Measurements from ENCODE around the gene SLC66A2.

SLC66A2 gene

DNA sequence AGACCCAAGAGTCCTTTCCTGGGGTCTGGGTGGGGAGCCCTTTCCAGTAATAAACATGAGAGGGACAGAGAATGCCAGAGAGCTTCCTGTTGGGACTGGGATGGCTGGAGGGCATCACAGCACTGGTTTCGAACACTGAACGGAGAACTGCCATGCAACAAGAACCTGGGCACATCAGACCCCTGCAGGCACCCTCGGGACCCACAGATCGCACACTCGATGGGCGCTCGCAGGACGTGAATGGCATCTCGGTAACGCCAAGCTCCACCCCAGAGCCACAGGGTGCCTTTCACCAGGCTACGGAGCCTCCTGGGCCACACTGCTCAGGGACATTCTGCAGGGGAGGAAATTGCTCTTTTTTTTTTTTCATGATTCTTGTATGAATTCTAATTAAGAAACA, 25.1 kb downstream of the SLC66A2 start:
- no peak for DNase-seq
- H3K4ac ChIP-seq (ENCODE audit: low read depth, low read length), result no peak overlapping the region
- H2AK5ac ChIP-seq (ENCODE audit: low read length), result no peak overlapping the region
- H4K8ac ChIP-seq (ENCODE audit: low read depth, low read length), result no peak overlapping the region
- WGBS (ENCODE audit: extremely low coverage, insufficient coverage, low lambda C conversion rate), result no CpG with 5 or more reads among the region's 11 CpGs
- H3K79me2 ChIP-seq (ENCODE audit: control insufficient read depth, insufficient read depth, low read length), result no peaks in the 10 kb centered on the region
- H3K27me3 ChIP-seq (ENCODE audit: insufficient read depth, low read length, poor library complexity), result no peaks in the 10 kb centered on the region
- H3K9ac ChIP-seq (ENCODE audit: low read length), result no peak overlapping the region
- no peak overlapping the region for H2BK5ac ChIP-seq (ENCODE audit: low read length)
- no peaks in the 10 kb centered on the region for H3K4me1 ChIP-seq (ENCODE audit: control insufficient read depth, low read depth, low read length)
- no peak overlapping the region for H3K4me3 ChIP-seq (ENCODE audit: low read length)
- no peaks in the 10 kb centered on the region for H3K79me1 ChIP-seq (ENCODE audit: low read length)
- no peak overlapping the region for H2BK120ac ChIP-seq (ENCODE audit: low read depth, low read length)
- H3K23ac ChIP-seq (ENCODE audit: low read length), result no peak overlapping the region
- H3K4me2 ChIP-seq (ENCODE audit: low read length), result no peak overlapping the region
- H3K36me3 ChIP-seq (ENCODE audit: control insufficient read depth, insufficient read depth, low read length), result no peaks in the 10 kb centered on the region
- no peak overlapping the region for H4K5ac ChIP-seq (ENCODE audit: low read length)
- H3K18ac ChIP-seq (ENCODE audit: low read length), result no peak overlapping the region
- no peak overlapping the region for H3K56ac ChIP-seq (ENCODE audit: low read length)
- H3K27ac ChIP-seq (ENCODE audit: low read depth, low read length), result no peak overlapping the region
- no peak overlapping the region for H2BK15ac ChIP-seq (replicated peaks; ENCODE audit: low read depth)

DNA sequence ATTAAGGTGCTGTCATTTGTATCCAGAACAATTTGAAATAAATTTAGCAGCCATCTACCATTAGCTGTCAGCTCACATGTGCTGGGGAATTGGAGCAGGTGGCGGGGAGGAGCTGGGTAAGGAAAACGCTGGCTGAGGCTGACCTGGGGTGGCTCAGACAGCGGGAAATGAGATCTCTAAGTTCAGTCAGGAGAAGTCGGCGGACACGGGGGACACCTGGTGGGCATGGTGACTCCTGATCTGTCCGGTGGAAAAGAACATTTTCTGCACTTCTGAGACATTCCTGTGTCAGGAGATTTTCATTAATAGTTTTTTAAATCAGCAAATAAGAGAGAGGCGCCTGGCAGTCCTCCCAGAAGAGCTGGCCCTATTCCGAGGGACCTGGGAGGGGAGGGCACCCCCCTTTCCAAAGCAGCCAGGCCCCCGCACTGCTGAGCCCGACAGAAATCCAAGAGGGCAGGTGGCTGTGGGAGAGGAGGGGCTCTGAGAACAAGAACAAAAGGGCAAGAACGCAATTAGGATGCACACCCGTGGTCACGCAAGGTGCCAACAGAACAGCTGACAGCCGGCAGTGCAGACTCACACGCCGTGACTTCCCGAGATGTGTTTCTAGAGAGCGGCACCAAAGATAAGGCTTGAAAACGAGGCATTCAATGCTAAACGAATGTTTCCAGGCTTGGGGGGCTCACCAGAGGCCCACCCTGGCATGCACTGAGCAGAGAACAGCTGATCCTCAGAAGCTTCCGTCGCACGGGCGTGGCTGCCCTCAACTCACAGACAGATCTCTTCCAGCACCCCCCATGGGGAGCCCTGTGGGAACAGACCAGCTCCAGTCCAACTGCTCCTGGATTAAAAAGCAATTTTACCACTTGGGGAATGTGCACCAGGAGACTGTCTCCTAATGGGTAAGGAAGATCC, 26.4 kb downstream of the SLC66A2 start:
- no peak overlapping the region for H2AK5ac ChIP-seq (ENCODE audit: low read length)
- H2BK120ac ChIP-seq (ENCODE audit: low read depth, low read length), result no peak overlapping the region
- no peak overlapping the region for H3K23ac ChIP-seq (ENCODE audit: low read length)
- no peak overlapping the region for H2BK15ac ChIP-seq (replicated peaks; ENCODE audit: low read depth)
- H4K5ac ChIP-seq (ENCODE audit: low read length), result no peak overlapping the region
- H3K4me3 ChIP-seq (ENCODE audit: low read length), result no peak overlapping the region
- H3K79me2 ChIP-seq (ENCODE audit: control insufficient read depth, insufficient read depth, low read length), result no peaks in the 10 kb centered on the region
- H3K4me2 ChIP-seq (ENCODE audit: low read length), result no peak overlapping the region
- no peak overlapping the region for H3K4ac ChIP-seq (ENCODE audit: low read depth, low read length)
- DNase-seq, result no peak
- no peak overlapping the region for H3K56ac ChIP-seq (ENCODE audit: low read length)
- H3K18ac ChIP-seq (ENCODE audit: low read length), result no peak overlapping the region
- H3K27ac ChIP-seq (ENCODE audit: low read depth, low read length), result no peak overlapping the region
- H3K79me1 ChIP-seq (ENCODE audit: low read length), result no peaks in the 10 kb centered on the region
- no CpG with 5 or more reads among the region's 25 CpGs for WGBS (ENCODE audit: extremely low coverage, insufficient coverage, low lambda C conversion rate)
- H3K27me3 ChIP-seq (ENCODE audit: insufficient read depth, low read length, poor library complexity), result no peaks in the 10 kb centered on the region
- H4K8ac ChIP-seq (ENCODE audit: low read depth, low read length), result no peak overlapping the region
- H3K36me3 ChIP-seq (ENCODE audit: control insufficient read depth, insufficient read depth, low read length), result no peaks in the 10 kb centered on the region
- no peak overlapping the region for H2BK5ac ChIP-seq (ENCODE audit: low read length)
- no peaks in the 10 kb centered on the region for H3K4me1 ChIP-seq (ENCODE audit: control insufficient read depth, low read depth, low read length)
- H3K9ac ChIP-seq (ENCODE audit: low read length), result no peak overlapping the region

DNA sequence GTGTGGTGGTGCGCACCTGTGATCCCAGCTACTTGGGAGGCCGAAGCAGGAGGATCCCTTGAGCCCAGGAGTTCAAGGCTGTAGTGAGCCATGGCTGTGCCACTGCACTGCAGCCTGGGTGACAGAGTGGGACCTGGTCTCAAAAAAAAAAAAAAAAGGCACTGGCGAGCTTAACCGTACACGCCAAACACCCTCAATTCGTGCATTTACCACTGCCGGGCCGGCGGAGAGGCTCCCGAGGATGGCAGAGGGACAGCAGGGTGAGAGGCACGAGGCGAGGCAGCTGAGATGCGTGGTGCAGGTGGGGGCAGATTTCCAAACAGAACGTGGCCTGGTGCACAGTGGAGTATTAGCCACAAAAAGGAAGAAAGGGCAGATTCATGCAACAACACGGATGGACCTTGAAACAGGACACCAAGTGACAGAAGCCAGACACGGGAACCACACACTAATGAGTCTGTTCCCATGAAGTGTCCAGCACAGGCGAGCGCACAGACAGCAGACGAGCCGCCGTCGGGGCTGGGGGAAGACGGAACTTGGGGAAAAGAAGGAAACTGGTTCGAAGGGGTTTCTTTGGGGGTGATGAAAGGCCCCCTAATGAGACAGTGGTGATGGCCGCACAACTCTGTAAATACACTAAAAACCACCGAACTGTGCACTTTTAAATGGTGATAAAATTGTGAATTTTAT, 27.4 kb downstream of the SLC66A2 start:
- Histone ChIP-seq H3K4ac (ENCODE audit: low read depth, low read length) (no peak overlapping the region), H3K36me3 (ENCODE audit: control insufficient read depth, insufficient read depth, low read length) (no peaks in the 10 kb centered on the region), H2BK15ac (replicated peaks; ENCODE audit: low read depth) (no peak overlapping the region), H3K18ac (ENCODE audit: low read length) (no peak overlapping the region), H3K27ac (ENCODE audit: low read depth, low read length) (no peak overlapping the region), H3K27me3 (ENCODE audit: insufficient read depth, low read length, poor library complexity) (no peaks in the 10 kb centered on the region), H3K4me3 (ENCODE audit: low read length) (no peak overlapping the region), H3K9ac (ENCODE audit: low read length) (no peak overlapping the region), H3K4me2 (ENCODE audit: low read length) (no peak overlapping the region), H4K5ac (ENCODE audit: low read length) (no peak overlapping the region), H3K4me1 (ENCODE audit: control insufficient read depth, low read depth, low read length) (no peaks in the 10 kb centered on the region), H2AK5ac (ENCODE audit: low read length) (no peak overlapping the region), H2BK120ac (ENCODE audit: low read depth, low read length) (no peak overlapping the region), H2BK5ac (ENCODE audit: low read length) (no peak overlapping the region), H3K23ac (ENCODE audit: low read length) (no peak overlapping the region), H4K8ac (ENCODE audit: low read depth, low read length) (no peak overlapping the region), H3K56ac (ENCODE audit: low read length) (no peak overlapping the region), H3K79me2 (ENCODE audit: control insufficient read depth, insufficient read depth, low read length) (no peaks in the 10 kb centered on the region), H3K79me1 (ENCODE audit: low read length) (no peaks in the 10 kb centered on the region)
- no CpG with 5 or more reads among the region's 26 CpGs for WGBS (ENCODE audit: extremely low coverage, insufficient coverage, low lambda C conversion rate)
- no peak for DNase-seq

DNA sequence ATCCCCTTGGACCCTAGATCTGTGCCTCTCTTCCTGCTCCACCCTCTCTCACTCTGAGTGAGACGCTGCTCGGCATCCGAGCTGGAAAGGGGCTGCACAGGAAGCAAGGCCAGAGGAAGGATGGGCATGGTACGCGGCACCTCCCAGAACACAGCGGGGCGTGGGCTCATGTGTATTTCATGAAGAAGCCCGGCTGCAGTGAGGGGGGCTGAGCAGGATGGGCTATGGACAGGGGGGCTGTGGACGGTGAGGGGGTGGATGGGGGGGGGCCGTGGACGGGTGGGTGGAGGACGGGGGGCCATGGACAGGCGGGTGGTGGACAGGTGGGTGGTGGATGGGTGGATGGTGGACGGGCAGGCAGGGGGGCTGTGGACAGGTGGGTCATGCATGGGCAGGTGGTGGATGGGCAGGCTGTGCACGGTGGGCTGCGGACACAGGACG, 28.5 kb downstream of the SLC66A2 start:
- no peak overlapping the region for H2BK5ac ChIP-seq (ENCODE audit: low read length)
- no peak overlapping the region for H3K23ac ChIP-seq (ENCODE audit: low read length)
- no peak overlapping the region for H4K8ac ChIP-seq (ENCODE audit: low read depth, low read length)
- no CpG with 5 or more reads among the region's 17 CpGs for WGBS (ENCODE audit: extremely low coverage, insufficient coverage, low lambda C conversion rate)
- H3K27me3 ChIP-seq (ENCODE audit: insufficient read depth, low read length, poor library complexity), result no peaks in the 10 kb centered on the region
- H4K5ac ChIP-seq (ENCODE audit: low read length), result no peak overlapping the region
- H3K4ac ChIP-seq (ENCODE audit: low read depth, low read length), result no peak overlapping the region
- H3K4me3 ChIP-seq (ENCODE audit: low read length), result no peak overlapping the region
- no peak for DNase-seq
- no peak overlapping the region for H3K56ac ChIP-seq (ENCODE audit: low read length)
- no peak overlapping the region for H3K4me2 ChIP-seq (ENCODE audit: low read length)
- no peak overlapping the region for H3K18ac ChIP-seq (ENCODE audit: low read length)
- no peaks in the 10 kb centered on the region for H3K4me1 ChIP-seq (ENCODE audit: control insufficient read depth, low read depth, low read length)
- H3K36me3 ChIP-seq (ENCODE audit: control insufficient read depth, insufficient read depth, low read length), result no peaks in the 10 kb centered on the region
- no peaks in the 10 kb centered on the region for H3K79me2 ChIP-seq (ENCODE audit: control insufficient read depth, insufficient read depth, low read length)
- no peaks in the 10 kb centered on the region for H3K79me1 ChIP-seq (ENCODE audit: low read length)
- no peak overlapping the region for H2BK120ac ChIP-seq (ENCODE audit: low read depth, low read length)
- H2BK15ac ChIP-seq (replicated peaks; ENCODE audit: low read depth), result no peak overlapping the region
- no peak overlapping the region for H2AK5ac ChIP-seq (ENCODE audit: low read length)
- H3K27ac ChIP-seq (ENCODE audit: low read depth, low read length), result no peak overlapping the region
- no peak overlapping the region for H3K9ac ChIP-seq (ENCODE audit: low read length)

DNA sequence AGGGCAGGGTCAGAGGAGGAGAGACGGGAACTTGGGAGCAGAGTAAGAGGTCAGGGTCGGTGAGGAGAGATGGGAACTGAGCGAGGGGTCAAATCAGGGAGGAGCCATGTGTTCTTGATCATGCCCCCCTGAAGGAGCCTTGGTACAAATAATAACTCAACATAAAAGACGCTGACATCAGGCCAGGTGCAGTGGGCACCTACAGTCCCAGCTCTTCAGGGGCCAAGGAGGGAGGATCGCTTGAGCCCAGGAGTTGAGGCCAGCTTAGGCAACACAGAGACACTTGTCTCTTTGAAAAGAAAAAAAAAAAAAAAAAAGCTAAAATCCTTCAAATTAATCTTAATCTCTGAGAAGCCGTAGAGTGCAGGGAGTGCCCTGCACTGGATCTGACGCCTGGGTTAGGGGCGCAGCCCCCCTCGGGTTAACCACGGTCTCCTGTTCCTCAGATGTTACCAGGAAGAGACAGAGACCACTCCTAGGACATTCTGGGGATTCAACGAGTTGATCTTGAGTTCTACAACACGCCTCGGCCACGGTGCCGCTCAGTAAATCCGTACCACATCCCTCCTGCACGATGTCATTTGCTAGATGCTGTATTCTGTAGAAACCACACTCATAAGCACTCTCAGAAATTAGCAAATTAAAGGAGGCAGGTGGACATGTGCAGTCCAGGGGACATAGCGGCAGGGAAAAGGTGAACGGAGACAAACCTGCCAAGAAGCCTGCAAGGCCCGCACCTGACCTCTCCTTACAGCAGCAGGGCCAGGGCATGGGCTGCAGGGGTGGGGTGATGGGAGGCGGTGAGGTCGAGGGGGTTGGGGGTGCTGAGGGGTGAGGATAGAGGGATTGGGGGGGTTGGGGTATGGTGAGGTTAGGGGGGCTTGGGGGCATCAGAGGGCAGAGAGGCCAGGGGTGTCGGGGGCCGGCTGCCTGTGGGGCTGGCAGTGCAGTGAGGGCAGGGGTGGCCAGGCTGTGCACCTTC, 29.2 kb downstream of the SLC66A2 start:
- no CpG with 5 or more reads among the region's 24 CpGs for WGBS (ENCODE audit: extremely low coverage, insufficient coverage, low lambda C conversion rate)
- H3K79me1 ChIP-seq (ENCODE audit: low read length), result no peaks in the 10 kb centered on the region
- H3K79me2 ChIP-seq (ENCODE audit: control insufficient read depth, insufficient read depth, low read length), result no peaks in the 10 kb centered on the region
- no peaks in the 10 kb centered on the region for H3K4me1 ChIP-seq (ENCODE audit: control insufficient read depth, low read depth, low read length)
- H3K18ac ChIP-seq (ENCODE audit: low read length), result no peak overlapping the region
- H3K4me2 ChIP-seq (ENCODE audit: low read length), result no peak overlapping the region
- H2BK5ac ChIP-seq (ENCODE audit: low read length), result no peak overlapping the region
- H3K56ac ChIP-seq (ENCODE audit: low read length), result no peak overlapping the region
- no peak overlapping the region for H4K8ac ChIP-seq (ENCODE audit: low read depth, low read length)
- H3K23ac ChIP-seq (ENCODE audit: low read length), result no peak overlapping the region
- H2BK120ac ChIP-seq (ENCODE audit: low read depth, low read length), result no peak overlapping the region
- H2AK5ac ChIP-seq (ENCODE audit: low read length), result no peak overlapping the region
- no peaks in the 10 kb centered on the region for H3K27me3 ChIP-seq (ENCODE audit: insufficient read depth, low read length, poor library complexity)
- no peak overlapping the region for H4K5ac ChIP-seq (ENCODE audit: low read length)
- no peak overlapping the region for H3K9ac ChIP-seq (ENCODE audit: low read length)
- H3K4me3 ChIP-seq (ENCODE audit: low read length), result no peak overlapping the region
- no peaks in the 10 kb centered on the region for H3K36me3 ChIP-seq (ENCODE audit: control insufficient read depth, insufficient read depth, low read length)
- H2BK15ac ChIP-seq (replicated peaks; ENCODE audit: low read depth), result no peak overlapping the region
- no peak overlapping the region for H3K4ac ChIP-seq (ENCODE audit: low read depth, low read length)
- H3K27ac ChIP-seq (ENCODE audit: low read depth, low read length), result no peak overlapping the region
- DNase-seq, result no peak

All from mesendoderm (in vitro differentiated cells).